Measurements from ENCODE around the gene ERBB4. TPM values are rescaled to one million over a fixed set of nuclear protein-coding genes. Genes with fewer than 3 reads are reported as not detected.

The ERBB4 gene
- polyA plus RNA-seq, 4 donors, result 0.04 to 0.13 TPM; not detected in 2

GRCh38 chr2:211846714-211847113 lies 691.9 kb downstream of the ERBB4 start:
- no peaks in the 10 kb centered on the region for H3K4me1 ChIP-seq (ENCODE audit: control insufficient read depth in 3 of 3, insufficient read depth in 2 of 3, low read depth in 1 of 3, low read length in 2 of 3)
- no peaks in the 10 kb centered on the region for H3K36me3 ChIP-seq (ENCODE audit: control insufficient read depth in 3 of 3, insufficient read depth in 2 of 3, low read depth in 1 of 3, low read length in 3 of 3)
- no peaks in the 10 kb centered on the region for H3K9me3 ChIP-seq (ENCODE audit: control insufficient read depth in 2 of 2, insufficient read depth in 1 of 2, low read depth in 1 of 2, low read length in 1 of 2)
- no peak overlapping the region for H3K4me3 ChIP-seq (ENCODE audit: low read depth in 1 of 3, low read length in 3 of 3)
- H3K27ac ChIP-seq (ENCODE audit: low read depth in 1 of 3, low read length in 2 of 3), result no peak overlapping the region
- 70 to 81% (median 78%) methylated on average over 1 of the region's 1 CpG for WGBS, 3 donors
- H3K27me3 ChIP-seq (ENCODE audit: control insufficient read depth in 3 of 3, insufficient read depth in 3 of 3, low read length in 3 of 3), result no peaks in the 10 kb centered on the region
- DNase-seq, result no peak
- no peak for FAIRE-seq

GRCh38 chr2:211846036-211846400 lies 692.6 kb downstream of the ERBB4 start:
- no peaks in the 10 kb centered on the region for H3K36me3 ChIP-seq (ENCODE audit: control insufficient read depth in 3 of 3, insufficient read depth in 2 of 3, low read depth in 1 of 3, low read length in 3 of 3)
- no peak overlapping the region for H3K4me3 ChIP-seq (ENCODE audit: low read depth in 1 of 3, low read length in 3 of 3)
- no peaks in the 10 kb centered on the region for H3K27me3 ChIP-seq (ENCODE audit: control insufficient read depth in 3 of 3, insufficient read depth in 3 of 3, low read length in 3 of 3)
- DNase-seq (no peak), FAIRE-seq (no peak)
- no peaks in the 10 kb centered on the region for H3K4me1 ChIP-seq (ENCODE audit: control insufficient read depth in 3 of 3, insufficient read depth in 2 of 3, low read depth in 1 of 3, low read length in 2 of 3)
- H3K27ac ChIP-seq (ENCODE audit: low read depth in 1 of 3, low read length in 2 of 3), result no peak overlapping the region
- H3K9me3 ChIP-seq (ENCODE audit: control insufficient read depth in 2 of 2, insufficient read depth in 1 of 2, low read depth in 1 of 2, low read length in 1 of 2), result no peaks in the 10 kb centered on the region

GRCh38 chr2:211845338-211846035 lies 693.1 kb downstream of the ERBB4 start:
- WGBS, 3 donors, result 62 to 72% (median 65%) methylated on average over 3 of the region's 3 CpGs
- no peak overlapping the region for H3K27ac ChIP-seq (ENCODE audit: low read depth in 1 of 3, low read length in 2 of 3)
- no peak for FAIRE-seq

GRCh38 chr2:211837706-211838105 lies 700.9 kb downstream of the ERBB4 start:
- 49 to 71% (median 63%) methylated on average over 2 of the region's 2 CpGs for WGBS, 3 donors
- Histone ChIP-seq H3K36me3 (ENCODE audit: control insufficient read depth in 3 of 3, insufficient read depth in 2 of 3, low read depth in 1 of 3, low read length in 3 of 3) (no peaks in the 10 kb centered on the region), H3K27me3 (ENCODE audit: control insufficient read depth in 3 of 3, insufficient read depth in 3 of 3, low read length in 3 of 3) (no peaks in the 10 kb centered on the region), H3K9me3 (ENCODE audit: control insufficient read depth in 2 of 2, insufficient read depth in 1 of 2, low read depth in 1 of 2, low read length in 1 of 2) (no peaks in the 10 kb centered on the region), H3K4me3 (ENCODE audit: low read depth in 1 of 3, low read length in 3 of 3) (no peak overlapping the region), H3K4me1 (ENCODE audit: control insufficient read depth in 3 of 3, insufficient read depth in 2 of 3, low read depth in 1 of 3, low read length in 2 of 3) (no peaks in the 10 kb centered on the region), H3K27ac (ENCODE audit: low read depth in 1 of 3, low read length in 2 of 3) (no peak overlapping the region)
- FAIRE-seq (no peak), DNase-seq (no peak)

More at GRCh38 chr2:211845338-211846035, 693.1 kb downstream of the ERBB4 start:
- Histone ChIP-seq H3K9me3 (ENCODE audit: control insufficient read depth in 2 of 2, insufficient read depth in 1 of 2, low read depth in 1 of 2, low read length in 1 of 2) (no peaks in the 10 kb centered on the region), H3K4me3 (ENCODE audit: low read depth in 1 of 3, low read length in 3 of 3) (no peak overlapping the region), H3K27me3 (ENCODE audit: control insufficient read depth in 3 of 3, insufficient read depth in 3 of 3, low read length in 3 of 3) (no peaks in the 10 kb centered on the region), H3K36me3 (ENCODE audit: control insufficient read depth in 3 of 3, insufficient read depth in 2 of 3, low read depth in 1 of 3, low read length in 3 of 3) (no peaks in the 10 kb centered on the region), H3K4me1 (ENCODE audit: control insufficient read depth in 3 of 3, insufficient read depth in 2 of 3, low read depth in 1 of 3, low read length in 2 of 3) (no peaks in the 10 kb centered on the region)
- DNase-seq, result no peak

GRCh38 chr2:211837206-211837605 lies 701.4 kb downstream of the ERBB4 start:
- DNase-seq, result no peak
- Histone ChIP-seq H3K9me3 (ENCODE audit: control insufficient read depth in 2 of 2, insufficient read depth in 1 of 2, low read depth in 1 of 2, low read length in 1 of 2) (no peaks in the 10 kb centered on the region), H3K36me3 (ENCODE audit: control insufficient read depth in 3 of 3, insufficient read depth in 2 of 3, low read depth in 1 of 3, low read length in 3 of 3) (no peaks in the 10 kb centered on the region), H3K4me1 (ENCODE audit: control insufficient read depth in 3 of 3, insufficient read depth in 2 of 3, low read depth in 1 of 3, low read length in 2 of 3) (no peaks in the 10 kb centered on the region), H3K27me3 (ENCODE audit: control insufficient read depth in 3 of 3, insufficient read depth in 3 of 3, low read length in 3 of 3) (no peaks in the 10 kb centered on the region), H3K27ac (ENCODE audit: low read depth in 1 of 3, low read length in 2 of 3) (no peak overlapping the region), H3K4me3 (ENCODE audit: low read depth in 1 of 3, low read length in 3 of 3) (no peak overlapping the region)
- WGBS, 3 donors, result 67 to 80% (median 74%) methylated on average over 3 of the region's 3 CpGs
- no peak for FAIRE-seq

GRCh38 chr2:211836409-211836808 lies 702.2 kb downstream of the ERBB4 start:
- WGBS, 3 donors, result 39 to 53% (median 50%) methylated on average over 3 of the region's 3 CpGs
- Histone ChIP-seq H3K36me3 (ENCODE audit: control insufficient read depth in 3 of 3, insufficient read depth in 2 of 3, low read depth in 1 of 3, low read length in 3 of 3) (no peaks in the 10 kb centered on the region), H3K27ac (ENCODE audit: low read depth in 1 of 3, low read length in 2 of 3) (no peak overlapping the region), H3K4me3 (ENCODE audit: low read depth in 1 of 3, low read length in 3 of 3) (no peak overlapping the region), H3K9me3 (ENCODE audit: control insufficient read depth in 2 of 2, insufficient read depth in 1 of 2, low read depth in 1 of 2, low read length in 1 of 2) (no peaks in the 10 kb centered on the region), H3K4me1 (ENCODE audit: control insufficient read depth in 3 of 3, insufficient read depth in 2 of 3, low read depth in 1 of 3, low read length in 2 of 3) (no peaks in the 10 kb centered on the region), H3K27me3 (ENCODE audit: control insufficient read depth in 3 of 3, insufficient read depth in 3 of 3, low read length in 3 of 3) (no peaks in the 10 kb centered on the region)
- FAIRE-seq (no peak), DNase-seq (no peak)

- Histone ChIP-seq H3K27ac (ENCODE audit: low read depth in 1 of 3, low read length in 2 of 3) (no peak overlapping the region), H3K27me3 (ENCODE audit: control insufficient read depth in 3 of 3, insufficient read depth in 3 of 3, low read length in 3 of 3) (no peaks in the 10 kb centered on the region), H3K4me1 (ENCODE audit: control insufficient read depth in 3 of 3, insufficient read depth in 2 of 3, low read depth in 1 of 3, low read length in 2 of 3) (no peaks in the 10 kb centered on the region), H3K4me3 (ENCODE audit: low read depth in 1 of 3, low read length in 3 of 3) (no peak overlapping the region), H3K9me3 (ENCODE audit: control insufficient read depth in 2 of 2, insufficient read depth in 1 of 2, low read depth in 1 of 2, low read length in 1 of 2) (no peaks in the 10 kb centered on the region), H3K36me3 (ENCODE audit: control insufficient read depth in 3 of 3, insufficient read depth in 2 of 3, low read depth in 1 of 3, low read length in 3 of 3) (no peaks in the 10 kb centered on the region)
- DNase-seq, result no peak
- no peak for FAIRE-seq
- 43 to 64% (median 51%) methylated on average over 2 of the region's 2 CpGs for WGBS, 3 donors
Measured at GRCh38 chr2:211835695-211836094, 702.9 kb downstream of the ERBB4 start.

- Histone ChIP-seq H3K4me3 (ENCODE audit: low read depth in 1 of 3, low read length in 3 of 3) (no peak overlapping the region), H3K27me3 (ENCODE audit: control insufficient read depth in 3 of 3, insufficient read depth in 3 of 3, low read length in 3 of 3) (no peaks in the 10 kb centered on the region), H3K9me3 (ENCODE audit: control insufficient read depth in 2 of 2, insufficient read depth in 1 of 2, low read depth in 1 of 2, low read length in 1 of 2) (no peaks in the 10 kb centered on the region), H3K36me3 (ENCODE audit: control insufficient read depth in 3 of 3, insufficient read depth in 2 of 3, low read depth in 1 of 3, low read length in 3 of 3) (no peaks in the 10 kb centered on the region), H3K27ac (ENCODE audit: low read depth in 1 of 3, low read length in 2 of 3) (no peak overlapping the region), H3K4me1 (ENCODE audit: control insufficient read depth in 3 of 3, insufficient read depth in 2 of 3, low read depth in 1 of 3, low read length in 2 of 3) (no peaks in the 10 kb centered on the region)
- FAIRE-seq (no peak), DNase-seq (no peak)
- WGBS, 3 donors, result 86 to 87% (median 87%) methylated on average over 4 of the region's 4 CpGs
Measured at GRCh38 chr2:211833582-211834279, 704.9 kb downstream of the ERBB4 start.

GRCh38 chr2:211829725-211830124 lies 708.9 kb downstream of the ERBB4 start:
- Histone ChIP-seq H3K9me3 (ENCODE audit: control insufficient read depth in 2 of 2, insufficient read depth in 1 of 2, low read depth in 1 of 2, low read length in 1 of 2) (no peaks in the 10 kb centered on the region), H3K4me1 (ENCODE audit: control insufficient read depth in 3 of 3, insufficient read depth in 2 of 3, low read depth in 1 of 3, low read length in 2 of 3) (no peaks in the 10 kb centered on the region), H3K27me3 (ENCODE audit: control insufficient read depth in 3 of 3, insufficient read depth in 3 of 3, low read length in 3 of 3) (no peaks in the 10 kb centered on the region), H3K4me3 (ENCODE audit: low read depth in 1 of 3, low read length in 3 of 3) (no peak overlapping the region), H3K36me3 (ENCODE audit: control insufficient read depth in 3 of 3, insufficient read depth in 2 of 3, low read depth in 1 of 3, low read length in 3 of 3) (no peaks in the 10 kb centered on the region), H3K27ac (ENCODE audit: low read depth in 1 of 3, low read length in 2 of 3) (no peak overlapping the region)
- 68 to 73% (median 68%) methylated on average over 3 of the region's 3 CpGs for WGBS, 3 donors
- FAIRE-seq (no peak), DNase-seq (no peak)
